Measurements from ENCODE around the gene MRPL12. TPM values are rescaled to one million over a fixed set of nuclear protein-coding genes. Genes with fewer than 3 reads are reported as not detected.

MRPL12 gene
- total RNA-seq, 4 donors from 2014 or later = 0.77 to 72.9 (median 19.5) TPM

GRCh38 chr17:81713556-81714411 lies 10.6 kb downstream of the MRPL12 start:
- intact Hi-C loops (cut with DNase I; ENCODE audit: low total_unique reads) = no loop called here
- TF ChIP-seq POLR2A (IDR thresholded peaks at IDR 0.05) = no peak
- TF ChIP-seq CTCF (IDR thresholded peaks at IDR 0.05) = no peak
- Histone ChIP-seq H3K9me3 (no peaks in the 10 kb centered on the region), H3K36me3 (no peaks in the 10 kb centered on the region), H3K4me1 (peaks cover 0 to 14% of the 10 kb centered on the region in 2 donors), H3K4me3 (no peak overlapping the region), H3K27me3 (no peaks in the 10 kb centered on the region), H3K27ac (no peak overlapping the region)
- DNase-seq = peak in 1 of 2 donors; percentile 18

- no peaks in the 10 kb centered on the region for H3K36me3 ChIP-seq
- TF ChIP-seq POLR2A (IDR thresholded peaks at IDR 0.05) (no peak), CTCF (IDR thresholded peaks at IDR 0.05) (no peak)
- intact Hi-C loops (cut with DNase I; ENCODE audit: low total_unique reads) = no loop called here
- peaks cover 0 to 14% of the 10 kb centered on the region in 2 donors for H3K4me1 ChIP-seq
- no peaks in the 10 kb centered on the region for H3K27me3 ChIP-seq
- peak in 1 of 2 donors; percentile 16 for DNase-seq
- no peak overlapping the region for H3K27ac ChIP-seq
- H3K4me3 ChIP-seq = no peak overlapping the region
- no peaks in the 10 kb centered on the region for H3K9me3 ChIP-seq
These were observed 11.4 kb downstream of the MRPL12 start for GRCh38 chr17:81714412-81715106.

GRCh38 chr17:81715107-81715871 lies 12.1 kb downstream of the MRPL12 start:
- H3K9me3 ChIP-seq = no peaks in the 10 kb centered on the region
- H3K4me1 ChIP-seq = peaks cover 0 to 14% of the 10 kb centered on the region in 2 donors
- no peak overlapping the region for H3K4me3 ChIP-seq
- intact Hi-C loops (cut with DNase I; ENCODE audit: low total_unique reads) = no loop called here
- no peaks in the 10 kb centered on the region for H3K36me3 ChIP-seq
- TF ChIP-seq POLR2A (IDR thresholded peaks at IDR 0.05) = no peak
- TF ChIP-seq CTCF (IDR thresholded peaks at IDR 0.05) = no peak
- DNase-seq = no peak
- no peaks in the 10 kb centered on the region for H3K27me3 ChIP-seq
- H3K27ac ChIP-seq = no peak overlapping the region

- no peak for DNase-seq
- TF ChIP-seq POLR2A (IDR thresholded peaks at IDR 0.05) = no peak
- no peak for TF ChIP-seq CTCF (IDR thresholded peaks at IDR 0.05)
- Histone ChIP-seq H3K36me3 (no peaks in the 10 kb centered on the region), H3K27ac (no peak overlapping the region), H3K27me3 (no peaks in the 10 kb centered on the region), H3K4me3 (no peak overlapping the region), H3K9me3 (no peaks in the 10 kb centered on the region), H3K4me1 (peaks cover 0 to 9% of the 10 kb centered on the region in 2 donors)
- intact Hi-C loops (cut with DNase I; ENCODE audit: low total_unique reads) = no loop called here
These were observed 12.9 kb downstream of the MRPL12 start for GRCh38 chr17:81715872-81716673.

Data from uterus (tissue), 4 donors.